ENCODE data around the gene GPD2. TPM values are rescaled to one million over a fixed set of nuclear protein-coding genes. Genes with fewer than 3 reads are reported as not detected.

The GPD2 gene
- total and polyA plus RNA-seq, 10 of the 15 experiments (the other 5 are each of a cell fraction or from before 2014, with no cell fraction given): 10.0 to 73.5 (median 43.4) TPM

DNA sequence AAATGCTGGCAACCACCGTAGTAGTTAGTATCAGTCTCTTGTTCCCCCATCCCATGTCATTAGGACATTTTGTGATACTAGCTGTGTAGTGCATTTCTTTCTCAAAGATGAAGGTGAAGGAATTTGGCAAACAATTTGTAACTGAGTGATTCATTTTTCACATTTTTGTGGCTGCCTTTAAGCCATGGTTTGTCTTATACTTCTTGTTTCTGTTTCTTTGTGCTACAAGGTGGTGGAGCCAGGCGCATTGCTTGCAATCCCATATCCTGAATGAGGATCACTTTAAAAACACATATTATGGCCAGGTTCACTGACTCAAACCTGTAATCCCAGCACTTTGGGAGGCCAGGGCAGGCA, 40.6 kb downstream of the GPD2 start (continued):
- TF ChIP-seq GABPA (IDR thresholded peaks at IDR 0.05; ENCODE audit: low read depth) (no peak), IKZF2 (IDR thresholded peaks at IDR 0.05) (peak; percentile 71 to 82; a peak in 3 of 4 replicates), HDGF (IDR thresholded peaks at IDR 0.05) (peak; percentile 49; the same call in 1 of the 2 replicates), CHD2 (IDR thresholded peaks at IDR 0.05; ENCODE audit: borderline replicate concordance, low read depth, low read length) (no peak), KLF5 (IDR thresholded peaks at IDR 0.05; ENCODE audit: partially characterized antibody) (no peak), HCFC1 (IDR thresholded peaks at IDR 0.05; ENCODE audit: low read length) (no peak)

- no peak overlapping the region for H3K9ac ChIP-seq (ENCODE audit: control insufficient read depth, insufficient read depth, low read length)
- H3K4me2 ChIP-seq (ENCODE audit: control insufficient read depth, insufficient read depth): no peak overlapping the region
- ATAC-seq (no peak), FAIRE-seq (no peak), DNase-seq (ENCODE audit: low read depth, low spot score) (no peak)
- H3K36me3 ChIP-seq (ENCODE audit: control insufficient read depth in 2 of 2, insufficient read depth in 2 of 2, low read length in 1 of 2): peaks cover 0 to 2% of the 10 kb centered on the region in 2 experiments; a peak in 1 of 4 replicates
- no peak overlapping the region for H3K27ac ChIP-seq (ENCODE audit: control insufficient read depth, insufficient read depth)
- ChIA-PET RAD21 (ENCODE audit: unreplicated experiment) (interaction anchor here (0.6 to 1.3 kb wide), 3 partner anchors 9 to 713 kb away, joined by 3 to 4 read pairs (median 3); no protein-coding TSS in a partner anchor), POLR2A (interaction anchor here (0.6 kb wide), 1 partner anchor 138 kb away, joined by 3 read pairs; no protein-coding TSS in a partner anchor), CTCF (interaction anchor here (0.6 to 2.2 kb wide), 2 partner anchors 8 to 1116 kb away, joined by 3 to 9 read pairs; no protein-coding TSS in a partner anchor), SMC1A (ENCODE audit: uncharacterized antibody, unreplicated experiment) (interaction anchor here (0.8 to 4.1 kb wide), 8 partner anchors 8 to 140 kb away, joined by 3 to 16 read pairs (median 5); partner anchors contain the start of gene GPD2)
- WGBS (ENCODE audit: insufficient coverage, insufficient replicate concordance, low lambda C conversion rate, missing lambda C conversion rate): 90% methylated on average over 5 of the region's 5 CpGs
- no peak overlapping the region for H3K4me3 ChIP-seq
- H3K27me3 ChIP-seq (replicated peaks in 1 of 2; ENCODE audit: control insufficient read depth in 2 of 2, insufficient read depth in 2 of 2, low read length in 1 of 2): no peaks in the 10 kb centered on the region
- H3K9me3 ChIP-seq (replicated peaks; ENCODE audit: control insufficient read depth, insufficient read depth, low read length): no peaks in the 10 kb centered on the region
- H2AFZ ChIP-seq (ENCODE audit: control insufficient read depth, low read depth, low read length): no peak overlapping the region
- H4K20me1 ChIP-seq (ENCODE audit: control insufficient read depth, insufficient read depth): no peaks in the 10 kb centered on the region
- no TSS peak for BruUV-seq (replicated peaks)
- intact Hi-C loops (cut with micrococcal nuclease; ENCODE audit: unreplicated experiment) (no loop called here), in situ Hi-C loops (cut with MboI) (no loop called here)
- TF ChIP-seq YY1 (IDR thresholded peaks at IDR 0.05; ENCODE audit: low read depth, low read length) (no peak), KDM1A (IDR thresholded peaks at IDR 0.05; ENCODE audit: borderline replicate concordance) (no peak), NFXL1 (IDR thresholded peaks at IDR 0.05; ENCODE audit: borderline replicate concordance) (no peak), NR2F1 (conservative IDR thresholded peaks at IDR 0.05) (no peak), POLR2A (IDR thresholded peaks at IDR 0.05; ENCODE audit: low read depth, low read length) (no peak), MTA3 (IDR thresholded peaks at IDR 0.05; ENCODE audit: borderline replicate concordance, low read length) (no peak), IRF4 (IDR thresholded peaks at IDR 0.05; ENCODE audit: low read depth, low read length) (no peak), ZNF384 (IDR thresholded peaks at IDR 0.05; ENCODE audit: borderline replicate concordance, low read depth, low read length) (no peak)
- H3K79me2 ChIP-seq (ENCODE audit: control insufficient read depth, insufficient read depth, low read length): peaks cover 2% of the 10 kb centered on the region; the same call in 1 of the 2 replicates
- peaks cover 23% of the 10 kb centered on the region; the same call in 1 of the 2 replicates for H3K4me1 ChIP-seq (ENCODE audit: control insufficient read depth, insufficient read depth, low read length)
These were observed 44.2 kb downstream of the GPD2 start for GRCh38 chr2:156480376-156480775.

Data from GM12878 (cell line).